ENCODE measurements around the gene PFAS.

DNA sequence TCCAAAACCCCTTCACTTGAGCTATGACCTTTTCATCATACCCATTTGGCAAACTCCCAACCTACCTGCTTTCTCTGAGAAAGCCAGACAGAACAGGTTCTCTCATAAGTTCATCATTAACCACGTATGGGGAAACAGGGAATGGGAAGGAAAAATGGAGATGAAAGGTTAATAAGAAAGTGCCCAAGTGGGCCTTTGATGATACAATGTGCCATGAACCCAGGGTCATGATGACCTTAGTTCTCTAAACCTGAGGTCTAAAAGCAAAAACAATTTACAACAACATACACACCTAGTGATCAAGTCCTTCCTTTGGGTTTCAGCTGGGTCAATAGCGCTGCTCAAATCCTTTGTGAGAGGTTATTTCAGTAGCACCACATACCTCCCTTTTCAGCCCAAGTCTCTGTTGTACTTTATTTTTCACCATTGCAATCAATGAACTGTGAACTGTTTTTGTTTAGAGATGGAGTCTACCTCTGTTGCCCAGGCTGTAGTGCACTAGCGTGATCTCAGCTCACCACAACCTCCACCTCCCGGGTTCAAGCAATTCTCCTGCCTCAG lies 24.9 kb downstream of the PFAS start:
- no peak for TF ChIP-seq CTCF (IDR thresholded peaks at IDR 0.05 in 2 of 3, conservative IDR thresholded peaks at IDR 0.05 in 1 of 3; ENCODE audit: control insufficient read depth in 2 of 3, extremely low read depth in 1 of 3, insufficient read depth in 1 of 3, low read depth in 3 of 3, low read length in 3 of 3)
- no peak for TF ChIP-seq CREB1 (IDR thresholded peaks at IDR 0.05; ENCODE audit: low read depth)
- TF ChIP-seq JUND (IDR thresholded peaks at IDR 0.05; ENCODE audit: low read depth, low read length) = no peak
- no peak for TF ChIP-seq DPF2 (IDR thresholded peaks at IDR 0.05)
- TF ChIP-seq MYB (IDR thresholded peaks at IDR 0.05; ENCODE audit: borderline replicate concordance, low read depth, low read length) = no peak
- TF ChIP-seq SREBF1 (IDR thresholded peaks at IDR 0.05; ENCODE audit: low read length) = no peak
- TF ChIP-seq MAX (IDR thresholded peaks at IDR 0.05; ENCODE audit: low read depth, low read length) = no peak
- no peak for TF ChIP-seq EP300 (IDR thresholded peaks at IDR 0.05; ENCODE audit: borderline replicate concordance in 1 of 2, control insufficient read depth in 1 of 2, low read depth in 2 of 2, low read length in 2 of 2)
- no peak for TF ChIP-seq ATF7 (IDR thresholded peaks at IDR 0.05; ENCODE audit: low read depth)

Data from GM12878 (cell line).